T-cell (primary cell): ENCODE measurements around the gene MRPS9. TPM values are rescaled to one million over a fixed set of nuclear protein-coding genes. Genes with fewer than 3 reads are reported as not detected.

Experiments
- ATAC-seq, 4 experiments: fragments of 200-7000 bp in 3 of 4; fragments of 150-1000 bp in 1 of 4; cut with Tn5 transposase; replicated peaks in 1 of 4; 1 replicate in 3 of 4; 2 replicates in 1 of 4; pipeline ENCODE4 v1.10.0; 2021; ENCODE audit warnings: moderate library complexity in 3 of 4, mild to moderate bottlenecking in 2 of 4, moderate number of reproducible peaks in 1 of 4
- CTCF ChIA-PET, 2 donors: fragments of 300-600 bp; sonication (Branson Sonifier 250); formaldehyde crosslinking; loops; one replicate each; lab custom pipeline; 2022; ENCODE audit warnings: antibody characterized with exemption in 2 of 2; lab: Charles Lee
- POLR2A ChIA-PET, 2 donors: fragments of 300-600 bp; sonication (Branson Sonifier 250); formaldehyde crosslinking; loops; one replicate each; lab custom pipeline; 2022; ENCODE audit warnings: antibody characterized with exemption in 2 of 2; lab: Charles Lee
- DNase-seq, 35 experiments: peaks; one replicate each; pipeline versions ENCODE4 v3.0.0 to v3.0.0-alpha.2; 2013 to 2023
- H3K27ac ChIP-seq: one replicate; pipeline ENCODE4 v1.5.1; 2013; ENCODE audit warnings: low read length
- H3K27me3 ChIP-seq, 2 experiments: replicated peaks in 1 of 2; 1 replicate in 1 of 2; 2 replicates in 1 of 2; pipeline versions ENCODE4 v1.6.1 to v1.7.0; 2013; ENCODE audit warnings: low read length in 1 of 2, mixed read lengths in 1 of 2; ENCODE audit not compliant: control insufficient read depth in 2 of 2, insufficient read depth in 2 of 2; ENCODE audit errors: extremely low read depth in 1 of 2
- H3K36me3 ChIP-seq, 2 donors: 1 replicate in 1 of 2; 2 replicates in 1 of 2; pipeline versions ENCODE4 v1.6.1 to v1.7.0; 2013; ENCODE audit warnings: low read length in 1 of 2; ENCODE audit not compliant: control insufficient read depth in 2 of 2, insufficient read depth in 1 of 2; ENCODE audit errors: extremely low read depth in 1 of 2
- H3K4me1 ChIP-seq, 2 experiments: 1 replicate in 1 of 2; 2 replicates in 1 of 2; pipeline versions ENCODE4 v1.6.1 to v1.7.0; 2013; ENCODE audit warnings: low read length in 2 of 2, mixed read lengths in 1 of 2; ENCODE audit not compliant: insufficient read depth in 2 of 2, control insufficient read depth in 1 of 2; ENCODE audit errors: extremely low read depth in 1 of 2
- H3K4me3 ChIP-seq, 2 donors: 1 replicate in 1 of 2; 2 replicates in 1 of 2; pipeline versions ENCODE4 v1.5.1 to v1.7.0; 2013; ENCODE audit warnings: mild to moderate bottlenecking in 2 of 2, low read length in 1 of 2, moderate library complexity in 1 of 2; ENCODE audit not compliant: control insufficient read depth in 1 of 2; ENCODE audit errors: extremely low read depth in 1 of 2
- H3K9me3 ChIP-seq: 2 replicates; pipeline ENCODE4 v1.7.0; 2013
- H3K27ac Mint-ChIP-seq, 2 donors: one replicate each; pipeline ENCODE4 v1.8.0; 2020 to 2021; ENCODE audit warnings: mild to moderate bottlenecking in 2 of 2, mixed read lengths in 2 of 2
- H3K27me3 Mint-ChIP-seq, 2 donors: one replicate each; pipeline ENCODE4 v1.8.0; 2021 to 2022; ENCODE audit warnings: mixed read lengths in 2 of 2
- H3K36me3 Mint-ChIP-seq: one replicate; pipeline ENCODE4 v1.8.0; 2021; ENCODE audit warnings: mixed read lengths
- H3K4me1 Mint-ChIP-seq, 3 donors: one replicate each; pipeline ENCODE4 v1.8.0; 2020 to 2022; ENCODE audit warnings: mixed read lengths in 3 of 3, mild to moderate bottlenecking in 1 of 3
- H3K4me3 Mint-ChIP-seq, 3 donors: one replicate each; pipeline ENCODE4 v1.8.0; 2020 to 2022; ENCODE audit warnings: mild to moderate bottlenecking in 3 of 3, mixed read lengths in 3 of 3, moderate library complexity in 3 of 3
- H3K9me3 Mint-ChIP-seq, 3 donors: one replicate each; pipeline ENCODE4 v1.8.0; 2020 to 2022; ENCODE audit warnings: mixed read lengths in 3 of 3
- WGBS: methylation state at CpG from one replicate; pipeline ENCODE4 v1.1.5; 2013; ENCODE audit warnings: missing lambda C conversion rate; ENCODE audit not compliant: insufficient coverage; 5-methylcytosine and 5-hydroxymethylcytosine counted together
- total RNA-seq, 35 experiments: library from RNA in 6 of 35; stranded (reverse) in 6 of 35; fragments of 120-200 nt in 1 of 35; gene quantifications; one replicate each; pipeline versions ENCODE4 v1.2.1 to v1.2.4 and lab custom pipeline; 2013 to 2026

The MRPS9 gene
- total RNA-seq, 5 donors from 2014 or later (not counting 1 experiment from before 2014, with no cell fraction given): 14.0 to 24.9 (median 19.5) TPM

- peaks cover 0 to 26% of the 10 kb centered on the region in 2 donors for H3K27me3 Mint-ChIP-seq
- no peak overlapping the region for H3K27ac ChIP-seq
- CTCF ChIA-PET: no interaction called here
- H3K9me3 ChIP-seq: no peaks in the 10 kb centered on the region
- WGBS: 94% methylated on average over 11 of the region's 15 CpGs
- H3K27ac Mint-ChIP-seq: no peak overlapping the region
- no peak overlapping the region for H3K4me3 Mint-ChIP-seq
- no peaks in the 10 kb centered on the region for H3K36me3 Mint-ChIP-seq
- no peaks in the 10 kb centered on the region for H3K36me3 ChIP-seq
- H3K9me3 Mint-ChIP-seq: no peaks in the 10 kb centered on the region
- no peaks in the 10 kb centered on the region for H3K4me1 Mint-ChIP-seq
- DNase-seq (no peak), ATAC-seq (no peak)
- POLR2A ChIA-PET: no interaction called here
- H3K4me1 ChIP-seq: no peaks in the 10 kb centered on the region
- no peak overlapping the region for H3K4me3 ChIP-seq
- peaks cover 0 to 7% of the 10 kb centered on the region in 2 experiments for H3K27me3 ChIP-seq
Observed at GRCh38 chr2:105127289-105127915, 89.5 kb downstream of the MRPS9 start.

DNA sequence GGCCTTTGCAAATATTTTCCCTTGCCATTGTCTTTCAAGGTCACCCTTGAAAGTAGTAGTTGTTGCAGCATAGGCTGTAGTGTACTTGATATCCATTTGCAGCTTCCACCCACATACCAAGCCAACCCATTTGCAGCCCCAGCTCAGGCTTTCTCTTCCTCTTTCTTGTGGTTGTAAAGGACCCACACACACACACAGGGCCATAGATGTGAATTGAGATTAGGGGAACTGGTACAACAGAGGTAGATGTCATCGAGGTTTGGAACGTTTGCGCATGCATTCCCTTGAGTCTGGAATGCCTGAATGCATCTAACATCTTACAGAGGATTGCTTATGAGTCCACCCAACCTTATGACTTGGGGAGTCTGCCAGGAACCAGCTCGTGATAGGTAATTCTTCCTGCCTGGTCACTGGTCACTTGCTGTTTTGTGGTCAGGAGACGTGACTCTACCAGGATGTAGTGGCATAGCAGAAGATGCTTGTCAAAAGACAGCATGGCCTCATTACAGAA, 91.9 kb downstream of the MRPS9 start:
- no peak overlapping the region for H3K27ac ChIP-seq
- 65% methylated on average over 4 of the region's 5 CpGs for WGBS
- CTCF ChIA-PET: no interaction called here
- peaks cover 5 to 31% of the 10 kb centered on the region in 2 donors for H3K27me3 Mint-ChIP-seq
- H3K9me3 Mint-ChIP-seq: no peaks in the 10 kb centered on the region
- H3K4me1 ChIP-seq: no peaks in the 10 kb centered on the region
- no peak overlapping the region for H3K4me3 ChIP-seq
- H3K4me3 Mint-ChIP-seq: no peak overlapping the region
- H3K27ac Mint-ChIP-seq: no peak overlapping the region
- H3K36me3 ChIP-seq: no peaks in the 10 kb centered on the region
- H3K4me1 Mint-ChIP-seq: no peaks in the 10 kb centered on the region
- H3K36me3 Mint-ChIP-seq: no peaks in the 10 kb centered on the region
- peaks cover 0 to 7% of the 10 kb centered on the region in 2 experiments for H3K27me3 ChIP-seq
- H3K9me3 ChIP-seq: no peaks in the 10 kb centered on the region
- POLR2A ChIA-PET: no interaction called here
- peak in 1 of 35 experiments; percentile 13 for DNase-seq
- no peak for ATAC-seq

- no peak for DNase-seq
- CTCF ChIA-PET: no interaction called here
- POLR2A ChIA-PET: no interaction called here
- H3K27ac ChIP-seq: no peak overlapping the region
- Mint-ChIP-seq H3K4me3 (no peak overlapping the region), H3K36me3 (no peaks in the 10 kb centered on the region), H3K27me3 (peaks cover 8 to 29% of the 10 kb centered on the region in 2 donors), H3K27ac (no peak overlapping the region), H3K9me3 (no peaks in the 10 kb centered on the region), H3K4me1 (no peaks in the 10 kb centered on the region)
- no peak for ATAC-seq
- H3K27me3 ChIP-seq: peaks cover 0 to 7% of the 10 kb centered on the region in 2 experiments
- H3K4me1 ChIP-seq: no peaks in the 10 kb centered on the region
- H3K4me3 ChIP-seq: no peak overlapping the region
- H3K9me3 ChIP-seq: no peaks in the 10 kb centered on the region
- no peaks in the 10 kb centered on the region for H3K36me3 ChIP-seq
Observed at GRCh38 chr2:105130546-105130945, 92.7 kb downstream of the MRPS9 start.

DNA sequence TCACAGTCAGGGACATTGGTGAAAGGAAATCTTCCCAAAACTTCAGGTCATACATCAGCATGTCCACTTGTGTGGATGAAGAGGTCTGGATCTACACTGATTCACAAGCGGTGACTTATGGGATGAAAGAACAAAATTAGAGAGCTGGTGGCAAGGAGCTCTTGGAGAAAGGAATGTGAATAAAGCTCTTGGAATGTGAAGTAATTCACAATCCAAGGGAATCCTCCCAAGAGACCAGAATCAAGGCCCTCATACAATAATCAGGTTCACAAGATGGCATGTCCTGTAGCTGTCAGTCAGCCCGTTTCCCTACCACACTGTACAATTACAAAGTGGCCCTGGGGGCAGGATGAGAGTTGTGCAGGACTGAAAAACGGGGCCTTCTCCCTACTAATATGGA, 96.2 kb downstream of the MRPS9 start:
- Mint-ChIP-seq H3K36me3 (no peaks in the 10 kb centered on the region), H3K4me1 (no peaks in the 10 kb centered on the region), H3K27me3 (peaks cover 16 to 28% of the 10 kb centered on the region in 2 donors), H3K9me3 (no peaks in the 10 kb centered on the region), H3K27ac (no peak overlapping the region), H3K4me3 (no peak overlapping the region)
- no peaks in the 10 kb centered on the region for H3K27me3 ChIP-seq
- ChIA-PET CTCF (interaction anchor here in 1 of 2 donors (0.7 kb wide), 1 partner anchor 20 kb away, joined by 3 read pairs; no protein-coding TSS in a partner anchor), POLR2A (no interaction called here)
- DNase-seq (no peak), ATAC-seq (no peak)
- no peaks in the 10 kb centered on the region for H3K9me3 ChIP-seq
- H3K4me3 ChIP-seq: no peak overlapping the region
- no peaks in the 10 kb centered on the region for H3K36me3 ChIP-seq
- H3K4me1 ChIP-seq: no peaks in the 10 kb centered on the region
- H3K27ac ChIP-seq: no peak overlapping the region
- WGBS: 60% methylated on average over 1 of the region's 3 CpGs

- DNase-seq: no peak
- ChIA-PET CTCF (no interaction called here), POLR2A (no interaction called here)
- no peaks in the 10 kb centered on the region for H3K4me1 Mint-ChIP-seq
- Histone ChIP-seq H3K4me3 (no peak overlapping the region), H3K27ac (no peak overlapping the region), H3K27me3 (peaks cover 0 to 3% of the 10 kb centered on the region in 2 experiments), H3K36me3 (no peaks in the 10 kb centered on the region), H3K9me3 (no peaks in the 10 kb centered on the region), H3K4me1 (no peaks in the 10 kb centered on the region)
- peaks cover 22 to 40% of the 10 kb centered on the region in 2 donors for H3K27me3 Mint-ChIP-seq
- no peaks in the 10 kb centered on the region for H3K36me3 Mint-ChIP-seq
- no peak overlapping the region for H3K27ac Mint-ChIP-seq
- 74% methylated on average over 3 of the region's 6 CpGs for WGBS
- H3K4me3 Mint-ChIP-seq: no peak overlapping the region
- no peaks in the 10 kb centered on the region for H3K9me3 Mint-ChIP-seq
- ATAC-seq: no peak
Observed at GRCh38 chr2:105135436-105135835, 97.6 kb downstream of the MRPS9 start.

- no peak overlapping the region for H3K27ac ChIP-seq
- no peaks in the 10 kb centered on the region for H3K9me3 ChIP-seq
- DNase-seq (no peak), ATAC-seq (no peak)
- H3K27me3 ChIP-seq: peaks cover 0 to 3% of the 10 kb centered on the region in 2 experiments
- ChIA-PET CTCF (no interaction called here), POLR2A (no interaction called here)
- H3K27ac Mint-ChIP-seq: no peak overlapping the region
- H3K36me3 Mint-ChIP-seq: no peaks in the 10 kb centered on the region
- no peaks in the 10 kb centered on the region for H3K4me1 ChIP-seq
- H3K36me3 ChIP-seq: no peaks in the 10 kb centered on the region
- 94% methylated on average over 2 of the region's 4 CpGs for WGBS
- H3K4me3 ChIP-seq: no peak overlapping the region
- no peak overlapping the region for H3K4me3 Mint-ChIP-seq
- H3K4me1 Mint-ChIP-seq: no peaks in the 10 kb centered on the region
- H3K27me3 Mint-ChIP-seq: peaks cover 30 to 44% of the 10 kb centered on the region in 2 donors
- H3K9me3 Mint-ChIP-seq: no peaks in the 10 kb centered on the region
Observed at GRCh38 chr2:105136394-105136793, 98.5 kb downstream of the MRPS9 start.
